ENCODE results near the gene RNF224.

Gene RNF224

DNA sequence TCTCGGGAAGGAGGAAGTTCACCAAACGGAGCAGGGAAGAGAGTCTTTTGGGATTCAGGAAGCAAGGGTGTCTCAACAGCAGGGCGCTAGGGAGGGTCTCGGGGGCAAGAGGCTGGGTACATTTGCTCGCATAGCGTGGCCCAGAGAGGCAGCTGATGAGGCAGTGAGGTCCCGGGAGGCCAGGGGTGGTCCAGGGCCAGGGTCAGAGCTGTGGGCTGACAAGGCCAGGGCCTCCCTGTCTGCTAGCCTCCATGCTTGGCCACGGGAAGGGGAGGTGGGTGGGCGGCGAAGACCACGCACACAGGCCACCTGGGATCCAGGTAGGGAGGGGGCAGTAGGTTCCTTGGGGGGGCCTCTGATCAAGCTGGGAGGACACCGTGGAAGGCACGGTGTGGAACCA, 15.8 kb upstream of the RNF224 start:
- no peak for DNase-seq (ENCODE audit: low spot score)
- TF ChIP-seq CTCF (IDR thresholded peaks at IDR 0.05; ENCODE audit: extremely low read depth, missing control alignments), result no peak

DNA sequence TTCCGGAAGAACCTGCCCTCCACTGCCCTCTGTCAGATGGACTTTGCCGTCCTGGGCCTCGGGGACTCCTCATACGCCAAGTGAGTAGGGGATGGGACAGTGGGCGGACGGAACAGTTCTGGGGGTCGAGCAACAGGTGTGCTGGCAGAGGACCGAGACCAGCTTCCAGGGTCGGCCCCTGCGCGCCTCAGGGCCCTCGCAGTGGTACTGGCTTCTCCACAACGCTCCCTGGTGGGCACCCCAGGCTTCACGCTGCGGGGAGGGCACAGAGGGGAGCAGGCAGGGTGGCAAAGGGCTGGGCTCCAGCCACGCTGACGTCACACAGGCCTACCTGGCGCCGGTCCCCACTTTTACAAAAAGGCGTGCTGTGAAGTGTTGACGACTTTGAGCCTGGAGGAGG, 14.8 kb upstream of the RNF224 start:
- no peak for TF ChIP-seq CTCF (IDR thresholded peaks at IDR 0.05; ENCODE audit: extremely low read depth, missing control alignments)
- DNase-seq (ENCODE audit: low spot score), result no peak

DNA sequence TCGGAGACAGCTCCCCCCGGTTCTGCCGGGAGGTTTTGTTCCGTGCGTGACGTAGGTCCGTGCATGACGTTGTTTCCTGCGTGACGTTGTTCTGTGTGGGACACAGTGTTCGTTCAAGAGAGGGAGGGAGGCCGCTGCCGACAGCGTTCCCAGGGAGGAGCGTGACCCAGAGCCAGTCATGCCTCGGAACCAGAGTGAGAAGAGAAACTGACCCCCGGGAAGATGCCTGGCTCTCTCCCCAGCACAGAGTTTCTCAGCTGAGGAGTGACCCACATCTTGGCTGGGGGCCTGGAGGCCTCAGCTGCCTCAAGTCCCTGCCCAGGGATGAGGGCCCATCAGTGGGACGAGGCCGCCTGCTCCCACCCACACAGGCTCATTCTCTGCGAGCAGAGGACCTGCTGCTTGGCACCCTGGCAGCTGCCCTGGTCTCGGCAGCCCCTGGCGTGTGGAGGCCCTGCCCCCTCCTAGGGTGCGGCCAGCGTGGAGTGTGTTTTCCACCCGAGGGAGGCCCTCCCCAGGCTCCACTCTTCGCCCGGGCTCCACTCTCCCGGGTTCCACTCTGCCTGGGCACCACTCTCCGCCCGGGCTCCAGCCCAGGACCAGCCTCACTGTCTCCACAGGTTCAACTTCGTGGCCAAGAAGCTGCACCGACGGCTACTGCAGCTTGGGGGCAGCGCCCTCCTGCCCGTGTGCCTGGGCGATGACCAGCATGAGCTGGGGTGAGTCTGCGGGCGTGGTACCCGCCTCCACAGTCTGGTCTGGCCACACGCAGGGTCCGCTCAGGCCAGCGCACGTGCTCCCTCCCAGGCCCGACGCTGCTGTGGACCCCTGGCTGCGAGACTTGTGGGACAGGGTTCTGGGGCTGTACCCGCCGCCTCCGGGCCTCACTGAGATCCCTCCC, 13.9 kb upstream of the RNF224 start:
- TF ChIP-seq CTCF (IDR thresholded peaks at IDR 0.05; ENCODE audit: extremely low read depth, missing control alignments), result no peak
- DNase-seq (ENCODE audit: low spot score), result no peak

DNA sequence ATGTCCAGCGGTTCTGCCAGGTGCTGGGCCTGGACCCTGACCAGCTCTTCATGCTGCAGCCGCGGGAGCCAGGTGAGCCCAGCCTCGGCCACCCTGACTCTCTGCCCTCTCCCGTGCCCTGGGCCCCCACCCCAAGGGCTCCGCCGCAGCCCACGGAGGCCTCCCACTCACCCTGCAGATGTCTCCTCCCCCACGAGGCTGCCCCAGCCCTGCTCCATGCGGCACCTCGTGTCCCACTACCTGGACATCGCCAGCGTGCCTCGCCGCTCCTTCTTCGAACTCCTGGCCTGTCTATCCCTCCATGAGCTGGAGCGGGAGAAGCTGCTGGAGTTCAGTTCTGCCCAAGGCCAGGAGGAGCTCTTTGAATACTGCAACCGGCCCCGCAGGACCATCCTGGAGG, 12.7 kb upstream of the RNF224 start:
- no peak for DNase-seq (ENCODE audit: low spot score)
- no peak for TF ChIP-seq CTCF (IDR thresholded peaks at IDR 0.05; ENCODE audit: extremely low read depth, missing control alignments)

- no peak for TF ChIP-seq CTCF (IDR thresholded peaks at IDR 0.05; ENCODE audit: extremely low read depth, missing control alignments)
- no peak for DNase-seq (ENCODE audit: low spot score)
These were observed 11.9 kb upstream of the RNF224 start for GRCh38 chr9:137215196-137215986.

DNA sequence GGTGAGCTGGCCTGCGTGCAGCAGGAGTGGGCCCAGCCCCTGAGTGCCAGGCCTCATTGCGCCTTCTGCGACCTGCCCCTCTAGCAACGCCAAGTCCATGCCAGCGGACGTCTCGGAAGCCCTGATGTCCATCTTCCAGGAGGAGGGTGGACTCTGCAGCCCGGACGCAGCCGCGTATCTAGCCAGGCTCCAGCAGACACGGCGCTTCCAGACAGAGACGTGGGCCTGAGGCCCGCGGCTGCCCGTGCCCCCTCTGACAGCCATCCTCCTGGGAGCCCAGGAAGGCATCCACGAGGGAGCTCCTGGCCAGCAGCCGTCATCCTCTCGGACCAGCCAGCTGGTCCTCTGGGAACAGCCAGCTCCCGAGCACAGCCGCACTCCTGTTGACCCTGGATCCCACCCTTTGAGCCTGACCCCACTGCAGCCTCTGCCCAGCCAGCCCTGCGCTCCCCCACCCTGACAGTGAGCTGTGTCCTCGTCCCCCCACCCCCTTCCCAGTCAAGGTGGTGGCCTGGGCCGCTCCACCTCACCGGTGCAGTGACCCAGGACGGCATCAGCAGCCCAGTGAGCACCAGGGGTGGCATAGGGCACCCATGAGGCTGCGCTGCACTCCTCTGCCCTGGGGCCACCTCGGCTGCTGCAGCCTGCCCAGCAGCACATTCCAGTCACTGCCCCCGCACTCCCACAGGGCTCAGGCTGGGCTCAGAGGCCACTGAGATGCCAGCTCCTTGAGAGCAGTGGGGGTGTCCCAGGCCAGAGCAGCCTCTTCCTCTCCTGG, 10.9 kb upstream of the RNF224 start:
- TF ChIP-seq CTCF (IDR thresholded peaks at IDR 0.05; ENCODE audit: extremely low read depth, missing control alignments), result no peak

More for the DNA sequence above, 10.9 kb upstream of the RNF224 start:
- DNase-seq (ENCODE audit: low spot score), result no peak

Measured in GM20000 (cell line).